HG02642 (cell line): ENCODE data around the gene NKX6-1.

Source experiments
- ATAC-seq: cut with Tn5 transposase; IDR thresholded peaks from one replicate; pipeline ENCODE4 v1.9.1; 2021; ENCODE audit warnings: mild to moderate bottlenecking; ENCODE audit not compliant: unreplicated experiment, poor library complexity

The NKX6-1 gene

DNA sequence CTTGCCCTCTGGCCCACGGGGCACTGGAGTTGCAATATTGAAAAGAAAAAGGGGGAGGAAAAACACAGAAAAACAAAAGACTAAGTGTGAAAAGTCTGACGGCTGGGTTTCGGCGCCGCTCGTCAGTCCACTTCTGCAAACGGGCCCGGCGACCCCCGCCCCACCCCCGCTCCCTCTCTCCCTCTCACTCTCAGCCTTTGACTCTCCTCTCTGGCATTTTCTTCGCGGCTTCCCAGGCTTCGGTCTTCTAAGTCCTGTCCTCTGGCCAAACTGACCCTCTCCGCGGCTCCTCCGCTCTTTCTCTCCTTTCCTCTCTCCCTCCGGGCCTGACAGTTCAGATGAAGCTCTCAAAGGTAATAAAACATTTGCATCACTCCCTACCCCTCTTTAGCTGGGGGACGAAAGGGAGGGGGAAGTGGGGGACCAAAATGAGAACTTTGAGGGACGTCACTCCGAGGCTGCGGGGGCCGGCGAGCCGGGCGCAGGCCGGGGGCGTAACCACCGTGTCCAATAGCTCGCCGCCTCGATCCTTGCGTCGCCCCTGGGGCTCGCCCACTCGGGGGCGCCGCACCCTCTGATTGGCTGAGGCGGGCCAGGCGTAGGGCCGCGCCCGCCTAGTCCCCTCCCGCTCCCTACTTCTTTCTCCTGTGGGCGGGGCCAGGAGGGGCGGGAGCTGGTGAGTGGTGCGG lies at the start of gene NKX6-1:
Gene NKX6-1, minus strand, starts transcription at position 358 of the 689 bp plus-strand sequence. CDS start 1,064 bp downstream, outside the sequence.
- ATAC-seq = no peak

DNA sequence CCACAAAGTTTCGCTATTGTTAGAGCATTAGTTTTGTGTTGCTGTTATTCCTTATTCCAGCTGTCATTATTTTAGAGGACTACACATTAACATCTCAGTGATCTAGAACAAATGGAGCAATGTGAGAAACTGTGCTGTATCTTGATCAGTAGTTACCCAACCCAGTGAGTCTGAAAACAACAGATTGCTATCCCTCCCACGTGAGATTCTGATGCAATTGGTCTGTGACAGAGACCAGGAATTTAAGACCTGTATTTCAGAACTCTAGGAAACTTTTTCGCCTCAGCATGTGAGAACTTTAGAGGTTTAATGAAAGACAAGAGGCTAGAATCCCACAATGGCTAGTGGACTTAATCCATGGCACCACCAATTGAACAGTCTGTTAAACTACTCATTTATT lies 48.1 kb upstream of the NKX6-1 start:
- no peak for ATAC-seq

DNA sequence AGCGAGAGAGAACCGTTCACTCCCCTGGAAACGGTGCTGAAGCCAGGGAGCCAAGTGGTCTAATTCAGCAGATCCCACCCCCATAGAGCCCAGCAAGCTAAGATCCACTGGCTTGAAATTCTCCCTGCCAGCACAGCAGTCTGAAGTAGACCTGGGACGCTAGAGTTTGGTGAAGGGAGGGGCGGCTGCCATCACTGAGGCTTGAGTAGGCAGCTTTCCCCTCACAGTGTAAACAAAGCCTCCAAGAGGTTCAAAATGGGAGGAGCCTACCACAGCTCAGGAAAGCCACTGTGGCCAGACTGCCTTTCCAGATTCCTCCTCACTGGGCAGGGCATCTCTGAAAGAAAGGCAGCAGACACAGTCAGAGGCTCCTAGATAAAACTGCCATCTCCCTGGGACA lies 46.0 kb upstream of the NKX6-1 start:
- no peak for ATAC-seq

DNA sequence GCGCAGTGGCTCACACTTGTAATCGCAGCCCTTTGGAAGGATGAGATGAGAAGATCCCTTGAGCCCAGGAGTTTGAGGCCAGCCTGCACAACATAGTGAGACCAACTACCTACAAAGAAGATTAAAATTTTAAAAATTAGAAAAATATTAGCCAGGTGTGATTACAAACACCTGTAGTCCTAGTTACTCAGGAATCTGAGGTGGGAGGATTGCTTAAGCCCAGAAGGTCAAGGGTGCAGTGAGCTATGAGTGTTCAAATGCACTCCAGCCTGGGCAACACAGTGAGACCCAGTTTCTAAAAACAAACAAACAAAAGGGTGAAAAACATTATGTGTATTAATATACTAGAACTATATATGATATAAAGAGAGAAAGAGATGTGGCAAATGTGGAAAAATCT lies 36.8 kb upstream of the NKX6-1 start:
- no peak for ATAC-seq

DNA sequence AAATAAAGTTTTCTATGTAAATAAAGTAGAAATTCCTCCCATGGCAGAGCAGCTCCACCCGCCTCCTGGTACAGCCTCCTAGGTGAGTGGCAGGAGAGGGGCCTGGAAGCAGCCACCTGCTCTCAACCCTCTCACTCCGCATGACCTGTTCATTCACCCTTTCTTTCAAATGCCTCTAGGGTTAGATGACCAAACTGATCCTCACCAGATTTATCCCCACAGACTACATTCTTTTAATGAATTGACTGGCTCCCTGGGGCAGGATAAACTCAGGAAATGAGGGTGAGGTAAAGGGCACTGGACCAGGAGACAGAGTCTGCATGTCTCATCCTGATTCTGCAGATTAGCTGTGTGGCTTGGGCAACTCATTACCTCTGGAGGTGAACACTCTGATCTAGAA lies 32.6 kb upstream of the NKX6-1 start:
- ATAC-seq = no peak

DNA sequence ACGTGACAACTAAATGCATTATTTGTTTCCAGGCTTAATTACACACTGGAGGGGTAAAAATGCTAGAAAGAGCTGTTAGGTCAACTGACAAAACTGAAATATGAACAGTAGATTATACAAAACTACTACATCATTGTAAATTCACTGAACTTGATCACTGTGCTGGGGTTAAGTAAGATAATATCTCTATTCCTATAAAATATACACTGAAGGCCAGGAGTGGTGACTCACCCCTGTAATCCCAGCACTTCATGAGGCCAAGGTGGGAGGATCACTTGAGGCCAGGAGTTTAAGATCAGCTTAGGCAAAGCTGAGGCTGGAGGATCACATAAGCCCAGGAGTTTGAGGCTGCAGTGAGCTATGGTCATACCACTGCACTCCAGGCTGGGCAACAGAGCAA lies 31.8 kb upstream of the NKX6-1 start:
- no peak for ATAC-seq

DNA sequence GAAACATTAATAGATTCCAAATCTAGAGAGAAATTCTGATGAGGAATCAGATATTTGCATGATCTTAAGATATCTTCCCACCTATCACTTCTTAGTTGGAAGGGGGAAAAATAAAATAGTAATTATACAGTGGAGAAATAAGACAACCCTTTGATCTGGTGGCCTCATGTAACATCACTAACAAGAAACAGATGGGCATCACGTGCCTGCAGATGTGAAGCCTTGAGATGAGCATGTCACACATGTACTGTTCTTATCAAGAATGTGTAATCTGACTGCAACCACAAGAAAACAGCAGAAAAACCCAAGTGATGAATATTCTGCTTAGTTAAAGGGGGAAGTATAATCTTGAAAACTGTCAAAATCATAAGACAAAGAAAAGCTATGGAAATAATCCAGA lies 31.4 kb upstream of the NKX6-1 start:
- ATAC-seq = no peak

DNA sequence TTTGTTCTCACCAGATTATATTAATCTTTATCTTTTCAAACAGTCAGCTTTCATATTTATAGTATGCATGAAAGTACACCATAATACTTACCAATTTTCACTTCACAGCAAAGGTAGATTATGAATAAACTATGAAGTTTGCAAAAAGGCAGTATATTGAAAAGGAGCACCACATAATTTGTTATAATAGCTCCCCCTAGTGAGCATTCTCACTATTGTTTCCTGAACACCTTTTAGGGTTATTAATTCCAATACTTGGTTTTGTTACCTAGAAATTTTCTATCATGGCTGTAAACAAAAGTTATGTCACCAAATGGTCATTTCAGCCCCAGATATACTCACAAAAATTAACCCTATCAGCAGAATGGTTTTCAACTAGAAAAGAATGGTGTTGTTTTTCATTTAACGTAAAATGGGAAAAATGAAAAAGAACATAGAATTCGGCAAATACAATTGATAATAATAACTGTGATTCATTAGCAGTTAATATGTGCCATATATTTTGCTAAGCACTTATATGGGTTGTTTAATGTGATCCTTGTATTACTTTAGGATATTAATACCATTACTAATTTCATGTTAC lies 30.2 kb upstream of the NKX6-1 start:
- ATAC-seq = no peak

DNA sequence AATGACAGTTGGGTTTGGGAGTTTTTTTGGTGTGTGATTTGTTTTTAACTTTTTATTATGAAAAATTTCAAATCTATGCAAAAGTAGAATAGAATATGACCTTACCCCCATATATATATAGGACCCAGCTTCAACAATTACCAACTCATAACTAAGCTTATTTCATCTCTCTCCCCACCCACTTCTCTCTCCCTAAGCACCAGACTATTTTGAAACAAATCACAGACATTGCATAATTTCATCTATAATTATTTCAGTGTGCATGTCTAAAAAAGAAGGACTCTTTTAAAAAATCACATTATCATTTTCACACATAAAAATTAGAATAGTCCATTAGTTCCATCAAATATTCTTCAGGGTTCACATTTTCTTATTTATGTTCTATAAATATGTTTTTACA lies 28.3 kb upstream of the NKX6-1 start:
- ATAC-seq = no peak

DNA sequence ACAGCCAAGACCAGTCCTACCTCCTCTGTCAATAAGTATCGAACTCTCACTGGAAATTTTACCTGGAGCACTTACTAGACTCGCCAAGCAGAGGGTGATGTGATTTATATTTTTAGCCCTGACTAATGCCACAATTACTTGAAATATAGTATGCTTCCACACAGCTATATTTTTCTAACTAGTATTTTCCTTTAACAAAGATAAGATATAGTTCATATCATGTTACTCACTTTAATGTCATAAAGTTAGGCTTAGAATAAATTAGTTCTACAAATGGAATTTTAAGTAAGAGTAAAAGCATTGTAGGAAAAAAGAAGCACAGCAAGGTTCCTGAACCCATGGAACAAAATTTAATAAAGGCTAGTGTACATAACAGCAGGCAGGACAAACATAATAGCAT lies 16.0 kb upstream of the NKX6-1 start:
- no peak for ATAC-seq

DNA sequence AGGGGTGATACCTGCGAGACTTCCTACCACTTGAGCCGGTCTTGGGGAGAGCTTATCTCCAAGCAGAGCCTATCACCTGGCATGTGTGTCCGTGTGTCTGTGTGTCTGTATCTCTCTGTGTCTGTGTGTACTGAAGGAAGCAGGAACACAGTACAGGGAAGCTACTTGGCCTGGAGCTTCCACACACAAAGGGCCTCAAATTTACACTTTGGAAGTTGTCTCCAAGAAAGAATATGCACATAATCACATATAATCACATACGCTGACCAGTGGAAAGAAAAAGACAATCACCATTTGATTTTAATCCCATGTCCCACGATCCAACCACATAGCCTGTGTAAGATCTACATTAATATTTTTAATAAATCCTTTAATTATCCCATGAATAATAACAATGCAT lies 13.2 kb upstream of the NKX6-1 start:
- no peak for ATAC-seq

DNA sequence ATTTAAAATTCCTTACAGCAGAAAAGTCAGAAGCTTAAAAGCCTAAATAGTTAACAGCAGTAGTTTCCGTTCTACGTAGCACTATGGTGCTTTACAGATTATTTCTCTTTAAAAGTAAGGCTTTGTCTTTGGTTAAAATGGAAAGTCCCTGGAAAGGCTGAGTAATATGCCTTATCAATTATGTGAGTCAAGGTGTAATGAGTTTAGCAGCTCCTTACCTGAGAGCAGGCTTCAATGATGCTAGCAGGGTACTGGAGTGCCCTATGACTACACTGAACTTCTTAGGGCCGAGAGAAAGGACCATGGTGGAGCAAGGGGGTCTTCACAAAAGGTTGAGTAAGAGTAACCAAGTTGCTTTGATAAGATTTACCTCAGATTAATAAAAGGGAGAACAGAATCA lies 12.6 kb upstream of the NKX6-1 start:
- no peak for ATAC-seq

DNA sequence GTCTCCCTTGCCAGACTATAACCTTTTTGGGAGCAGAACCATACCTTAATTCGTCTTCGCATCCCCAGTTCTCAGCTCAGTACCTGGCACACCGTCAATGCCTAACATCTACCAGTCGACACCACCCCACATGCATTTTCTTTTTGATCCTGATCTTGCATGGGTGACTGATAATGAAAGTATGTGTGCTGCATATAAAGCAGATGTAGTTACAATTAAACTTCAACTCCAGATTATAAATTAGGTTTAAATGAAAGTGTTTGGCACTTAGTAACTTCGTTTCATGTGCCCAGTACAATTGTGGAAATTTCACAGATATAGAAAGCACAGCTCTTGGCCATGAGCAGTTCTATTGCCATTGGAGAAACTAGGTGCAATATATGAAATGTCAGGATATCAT lies 8.8 kb upstream of the NKX6-1 start:
- no peak for ATAC-seq

DNA sequence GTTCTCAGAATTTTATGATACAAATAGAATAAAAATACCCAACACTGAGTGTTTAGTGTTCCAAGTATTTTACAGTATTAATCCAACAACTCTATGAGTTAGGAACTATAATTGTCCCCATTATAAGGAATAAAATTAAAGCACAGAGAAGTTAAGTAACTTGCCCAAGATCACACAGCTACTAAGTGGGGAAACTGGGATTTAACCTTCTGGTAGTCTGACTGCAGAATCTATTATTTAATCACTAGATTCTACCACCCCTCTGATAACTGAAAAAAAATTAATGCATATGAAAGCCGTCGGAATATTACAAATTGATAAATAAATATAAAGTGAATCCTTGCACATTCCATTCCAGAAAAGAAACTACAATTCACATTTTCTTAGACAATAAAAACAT lies 5.7 kb upstream of the NKX6-1 start:
- ATAC-seq = no peak

DNA sequence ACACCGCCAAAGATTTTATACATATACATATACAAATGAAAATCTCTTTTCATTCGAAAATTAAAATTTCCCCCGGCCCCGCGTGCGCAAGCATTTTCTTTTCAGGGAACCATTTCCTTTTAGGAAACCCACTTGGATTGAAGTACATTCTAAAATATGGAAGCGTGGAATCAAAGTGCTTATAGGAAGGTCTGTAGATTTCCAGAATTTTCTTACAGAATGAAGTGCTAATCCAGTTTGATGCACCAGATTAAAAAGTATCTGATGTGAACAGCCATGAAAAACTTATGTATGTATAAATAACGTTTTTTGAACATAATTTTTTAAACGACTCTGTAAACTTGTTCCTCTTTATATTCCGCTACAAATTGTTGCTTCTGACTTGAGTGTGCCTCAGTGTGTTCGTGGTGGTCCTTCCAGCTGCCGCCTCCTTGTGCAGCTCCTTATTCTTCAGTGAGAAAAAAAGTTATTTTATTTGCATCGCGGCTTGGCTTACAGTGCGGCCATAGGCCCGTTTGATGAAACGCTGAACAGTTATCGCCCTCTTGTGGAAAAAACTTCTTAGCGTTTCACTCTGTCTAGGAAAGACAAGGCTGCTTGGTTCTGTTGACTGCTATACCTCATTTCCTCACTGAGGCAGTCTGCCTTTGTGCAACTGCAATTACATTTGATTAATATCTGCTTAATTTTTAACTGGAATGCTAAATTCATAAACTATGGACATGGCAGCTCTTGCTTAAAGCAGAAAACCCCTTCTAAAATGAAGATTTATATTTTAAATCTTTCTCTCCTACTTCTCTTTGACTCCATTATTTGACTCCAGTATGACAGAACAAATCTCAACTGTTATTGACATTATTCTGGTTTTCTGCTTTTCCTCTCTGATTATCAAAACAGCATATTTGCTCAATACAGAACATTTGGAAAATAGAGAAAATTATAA lies 4.7 kb upstream of the NKX6-1 start:
- peak; percentile 76 for ATAC-seq

DNA sequence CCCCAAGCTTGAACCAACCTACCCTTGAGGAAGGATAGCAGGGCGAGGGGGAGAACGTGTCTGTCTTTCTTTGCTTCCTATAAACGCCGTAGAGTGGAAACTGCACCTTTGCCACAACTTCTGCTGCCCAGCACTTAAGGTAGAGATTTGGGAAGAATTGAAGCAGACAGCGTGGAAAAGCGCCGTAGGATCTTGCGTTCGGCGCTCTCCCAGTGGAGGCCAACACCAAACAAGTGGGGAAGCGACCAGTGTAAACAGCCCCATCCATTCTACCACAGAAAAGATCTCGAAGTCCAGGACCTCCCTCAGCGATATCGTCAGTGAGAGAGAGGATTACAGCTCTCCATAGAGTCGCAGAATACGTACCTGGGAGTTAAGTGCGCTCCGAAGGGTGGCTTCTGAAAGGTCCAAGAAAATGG lies 3.9 kb upstream of the NKX6-1 start:
- no peak for ATAC-seq

DNA sequence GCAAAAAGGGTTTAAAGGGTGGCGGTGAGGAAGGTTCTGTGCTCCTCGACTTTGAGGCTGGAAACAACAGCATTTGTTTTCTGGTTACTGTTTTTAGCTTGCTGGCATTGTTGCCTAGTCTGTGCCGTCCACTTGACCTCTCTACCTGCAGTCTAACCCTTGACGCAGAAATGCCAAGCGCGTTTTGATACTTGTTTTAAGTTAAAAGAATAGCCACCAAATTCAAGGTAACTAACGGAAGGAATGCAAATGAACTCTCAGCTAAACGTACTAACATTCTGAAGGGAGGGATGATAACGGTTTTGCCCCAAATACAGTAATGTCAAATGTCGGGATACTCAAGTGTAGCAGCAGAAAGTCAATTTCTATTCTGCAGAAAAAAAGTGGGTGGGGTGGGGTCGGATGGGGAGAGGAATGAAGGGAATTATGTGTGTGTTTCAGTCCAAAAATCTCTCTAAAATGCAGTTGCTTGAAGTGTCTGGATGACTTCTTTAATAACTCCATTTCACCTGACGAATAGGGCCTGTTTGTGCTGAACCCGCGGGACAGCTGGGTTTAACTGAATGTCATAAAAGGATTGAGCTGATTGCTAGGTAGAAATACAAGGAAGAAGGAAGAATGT lies 3.4 kb upstream of the NKX6-1 start:
- ATAC-seq = no peak

DNA sequence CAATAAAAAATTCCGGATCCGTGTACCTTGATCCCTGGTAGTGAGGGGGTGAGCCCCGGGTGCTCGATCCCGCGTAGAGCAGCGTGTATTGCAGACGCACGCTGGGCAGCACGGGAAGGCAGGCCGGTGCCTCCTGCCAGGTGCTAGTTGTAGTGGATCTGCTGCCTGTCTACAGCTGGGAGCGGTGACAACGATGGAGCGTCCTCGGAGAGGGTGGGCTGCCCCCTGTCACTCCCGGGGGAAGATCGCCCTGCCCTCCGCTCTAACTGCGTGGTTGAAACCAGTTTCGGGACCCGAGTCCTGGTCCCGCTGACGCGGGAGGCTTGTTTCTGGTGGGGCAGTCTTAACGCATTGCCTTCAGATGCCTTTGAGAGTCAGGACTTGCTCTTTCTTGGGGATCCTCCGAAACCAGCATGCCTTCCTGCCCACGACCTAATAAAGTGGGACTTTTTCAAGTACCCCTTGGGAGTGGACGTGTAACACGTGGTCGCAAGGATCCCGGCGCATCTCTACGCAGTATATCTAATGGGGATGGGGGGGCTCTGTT lies 2.7 kb upstream of the NKX6-1 start:
- no peak for ATAC-seq

DNA sequence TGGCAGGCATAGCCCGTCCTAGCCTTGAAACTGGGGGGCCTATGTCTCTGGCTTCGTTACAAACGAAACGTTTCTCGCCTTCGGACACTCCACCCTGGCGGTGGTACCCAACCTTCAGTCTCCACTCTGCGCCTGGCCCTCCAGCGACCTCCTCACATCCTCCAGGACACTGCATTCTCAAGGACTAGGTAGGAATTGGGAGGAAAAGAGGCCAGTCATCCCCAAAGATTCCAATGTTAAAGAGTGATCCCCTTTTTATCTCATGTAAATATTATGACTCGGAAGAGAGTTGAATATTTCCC lies 2.1 kb upstream of the NKX6-1 start:
- no peak for ATAC-seq

DNA sequence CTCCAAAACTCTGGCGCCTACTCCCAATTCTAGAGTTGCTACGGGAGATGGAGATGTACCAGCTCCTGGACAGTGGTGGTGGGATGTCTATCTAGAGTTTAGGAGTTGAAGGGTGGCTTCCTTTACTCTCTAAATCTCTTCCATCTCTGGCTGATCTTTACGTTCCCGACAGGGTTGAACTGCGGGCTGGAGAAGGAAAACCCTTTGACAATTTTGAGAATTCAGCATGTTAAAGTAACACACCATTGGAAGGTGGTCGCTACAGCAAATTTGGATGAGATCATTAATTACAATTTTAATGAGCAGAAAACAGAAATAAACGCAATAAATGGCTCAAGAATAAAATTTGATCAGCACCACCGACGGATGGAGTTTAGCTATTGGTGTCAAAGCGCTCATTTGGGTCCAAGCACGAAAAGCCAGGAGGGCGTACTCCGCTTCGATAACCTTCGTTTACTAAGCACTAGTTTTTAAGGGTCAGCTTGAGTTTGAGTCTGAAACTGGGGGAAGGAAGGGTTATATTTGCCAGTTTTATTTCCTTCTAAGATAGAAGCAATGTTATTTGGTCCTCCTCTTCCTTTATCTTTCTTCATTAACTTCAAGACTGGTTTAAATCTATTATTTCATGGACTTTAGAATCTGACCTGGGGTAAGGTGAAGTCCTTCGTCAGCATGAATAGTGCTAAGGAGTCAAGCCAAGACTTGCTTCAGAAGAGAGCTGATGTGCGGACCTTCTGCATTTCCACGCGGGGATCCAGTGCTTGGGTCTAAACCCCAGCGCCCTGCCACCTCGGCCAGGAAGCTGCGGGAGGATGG lies 1.5 kb upstream of the NKX6-1 start:
- no peak for ATAC-seq
